ENCODE results near the gene DNM3.

DNM3 gene

GRCh38 chr1:172203135-172203823 is 362.0 kb downstream of the DNM3 start:
- no peak for FAIRE-seq

GRCh38 chr1:172203902-172204301 is 362.6 kb downstream of the DNM3 start:
- FAIRE-seq = no peak

GRCh38 chr1:172206256-172206655 is 365.0 kb downstream of the DNM3 start:
- FAIRE-seq = no peak

GRCh38 chr1:172208635-172209034 is 367.3 kb downstream of the DNM3 start:
- FAIRE-seq = no peak

- FAIRE-seq = no peak
Observed at GRCh38 chr1:172211221-172211620, 369.9 kb downstream of the DNM3 start.

- FAIRE-seq = no peak
Observed at GRCh38 chr1:172212124-172212523, 370.8 kb downstream of the DNM3 start.

- FAIRE-seq = no peak
Observed at GRCh38 chr1:172215006-172215405, 373.7 kb downstream of the DNM3 start.

- FAIRE-seq = no peak
Observed at GRCh38 chr1:172219966-172220365, 378.7 kb downstream of the DNM3 start.

- no peak for FAIRE-seq
Observed at GRCh38 chr1:172220376-172220775, 379.1 kb downstream of the DNM3 start.

GRCh38 chr1:172221436-172221835 is 380.1 kb downstream of the DNM3 start:
- no peak for FAIRE-seq

- FAIRE-seq = no peak
Observed at GRCh38 chr1:172224871-172225270, 383.6 kb downstream of the DNM3 start.

- FAIRE-seq = no peak
Observed at GRCh38 chr1:172229942-172230341, 388.6 kb downstream of the DNM3 start.

GRCh38 chr1:172230526-172230925 is 389.2 kb downstream of the DNM3 start:
- FAIRE-seq = no peak

- no peak for FAIRE-seq
Observed at GRCh38 chr1:172236958-172237357, 395.7 kb downstream of the DNM3 start.

GRCh38 chr1:172238158-172238557 is 396.9 kb downstream of the DNM3 start:
- no peak for FAIRE-seq

GRCh38 chr1:172238965-172239364 is 397.7 kb downstream of the DNM3 start:
- no peak for FAIRE-seq

GRCh38 chr1:172239901-172240300 is 398.6 kb downstream of the DNM3 start:
- FAIRE-seq = no peak

GRCh38 chr1:172241540-172241939 is 400.2 kb downstream of the DNM3 start:
- no peak for FAIRE-seq

- FAIRE-seq = no peak
Observed at GRCh38 chr1:172244865-172245264, 403.6 kb downstream of the DNM3 start.

GRCh38 chr1:172245788-172246187 is 404.5 kb downstream of the DNM3 start:
- FAIRE-seq = no peak

GRCh38 chr1:172246521-172247390 is 405.5 kb downstream of the DNM3 start:
- FAIRE-seq = no peak

GRCh38 chr1:172251486-172251885 is 410.2 kb downstream of the DNM3 start:
- FAIRE-seq = no peak

- no peak for FAIRE-seq
Observed at GRCh38 chr1:172252321-172252720, 411.0 kb downstream of the DNM3 start.

GRCh38 chr1:172252958-172253357 is 411.7 kb downstream of the DNM3 start:
- no peak for FAIRE-seq

Data from islet of Langerhans (tissue), 1 donor.